Kidney epithelial cell (primary cell): Measurements from ENCODE around the gene FAM107B. TPM values are rescaled to one million over a fixed set of nuclear protein-coding genes. Genes with fewer than 3 reads are reported as not detected.

ENCODE experiments used
- DNase-seq: peaks from one replicate; pipeline ENCODE4 v3.0.0-alpha.2; 2010; ENCODE audit warnings: low read depth
- H3K27me3 ChIP-seq: 2 replicates; pipeline ENCODE4 v1.6.0; 2011; ENCODE audit warnings: low read length; ENCODE audit not compliant: control insufficient read depth, insufficient read depth
- H3K36me3 ChIP-seq: 2 replicates; pipeline ENCODE4 v1.5.1; 2011; ENCODE audit warnings: low read length; ENCODE audit not compliant: control insufficient read depth, insufficient read depth
- H3K4me3 ChIP-seq: 2 replicates; pipeline ENCODE4 v1.5.1; 2011; ENCODE audit warnings: low read depth, mild to moderate bottlenecking, control low read depth, low read length
- total RNA-seq: library from RNA; depleted of rRNA; stranded (reverse); fragments of >200 nt; gene quantifications from 2 replicates; pipeline ENCODE4 v1.2.3, GENCODE V29; 2015
- TF ChIP-seq, protein P1 (sequence below): IDR thresholded peaks from 2 replicates; pipeline ENCODE4 v1.5.1; 2011; ENCODE audit warnings: mild to moderate bottlenecking, moderate library complexity, low read length, control low read depth, inconsistent platforms; ENCODE audit not compliant: insufficient read depth, poor library complexity, severe bottlenecking

Gene FAM107B
- total RNA-seq, 1 donor from 2014 or later = 33.5 TPM

DNA sequence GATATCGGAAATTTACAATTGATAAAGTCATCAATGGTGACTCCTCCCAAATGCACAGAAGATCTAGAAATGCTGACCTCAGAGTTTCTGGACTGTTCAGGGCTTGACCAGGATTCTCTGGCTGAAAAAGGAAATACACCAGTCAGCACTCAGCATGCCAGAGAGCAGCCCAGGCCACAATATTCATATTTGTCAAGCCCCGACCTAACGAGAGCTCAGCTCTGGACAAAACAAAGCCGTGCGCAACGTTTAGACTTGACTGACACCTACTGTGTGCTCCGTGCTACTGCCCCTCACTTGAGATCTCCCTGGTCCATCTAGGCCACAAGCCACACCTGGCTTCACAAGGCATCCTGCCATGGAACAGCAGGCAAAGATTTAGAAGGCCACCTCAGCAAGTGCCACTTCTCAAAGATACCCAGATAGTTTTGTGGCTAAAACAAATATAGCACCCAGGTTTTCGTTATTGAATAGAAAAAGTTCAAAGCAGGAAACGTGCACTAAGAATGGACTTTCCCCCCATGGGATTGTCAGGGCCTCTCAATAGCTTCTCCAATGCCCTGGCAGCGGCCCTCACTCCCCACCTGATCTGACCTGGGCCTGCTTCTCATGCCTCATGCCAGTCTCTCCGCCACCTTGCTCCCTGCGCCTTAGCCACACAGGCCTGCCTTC is 218.3 kb downstream of the FAM107B start:
- H3K4me3 ChIP-seq = no peak overlapping the region
- no peak for DNase-seq
- TF ChIP-seq, protein P1, sequence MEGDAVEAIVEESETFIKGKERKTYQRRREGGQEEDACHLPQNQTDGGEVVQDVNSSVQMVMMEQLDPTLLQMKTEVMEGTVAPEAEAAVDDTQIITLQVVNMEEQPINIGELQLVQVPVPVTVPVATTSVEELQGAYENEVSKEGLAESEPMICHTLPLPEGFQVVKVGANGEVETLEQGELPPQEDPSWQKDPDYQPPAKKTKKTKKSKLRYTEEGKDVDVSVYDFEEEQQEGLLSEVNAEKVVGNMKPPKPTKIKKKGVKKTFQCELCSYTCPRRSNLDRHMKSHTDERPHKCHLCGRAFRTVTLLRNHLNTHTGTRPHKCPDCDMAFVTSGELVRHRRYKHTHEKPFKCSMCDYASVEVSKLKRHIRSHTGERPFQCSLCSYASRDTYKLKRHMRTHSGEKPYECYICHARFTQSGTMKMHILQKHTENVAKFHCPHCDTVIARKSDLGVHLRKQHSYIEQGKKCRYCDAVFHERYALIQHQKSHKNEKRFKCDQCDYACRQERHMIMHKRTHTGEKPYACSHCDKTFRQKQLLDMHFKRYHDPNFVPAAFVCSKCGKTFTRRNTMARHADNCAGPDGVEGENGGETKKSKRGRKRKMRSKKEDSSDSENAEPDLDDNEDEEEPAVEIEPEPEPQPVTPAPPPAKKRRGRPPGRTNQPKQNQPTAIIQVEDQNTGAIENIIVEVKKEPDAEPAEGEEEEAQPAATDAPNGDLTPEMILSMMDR = no peak
- no peaks in the 10 kb centered on the region for H3K27me3 ChIP-seq
- no peaks in the 10 kb centered on the region for H3K36me3 ChIP-seq

DNA sequence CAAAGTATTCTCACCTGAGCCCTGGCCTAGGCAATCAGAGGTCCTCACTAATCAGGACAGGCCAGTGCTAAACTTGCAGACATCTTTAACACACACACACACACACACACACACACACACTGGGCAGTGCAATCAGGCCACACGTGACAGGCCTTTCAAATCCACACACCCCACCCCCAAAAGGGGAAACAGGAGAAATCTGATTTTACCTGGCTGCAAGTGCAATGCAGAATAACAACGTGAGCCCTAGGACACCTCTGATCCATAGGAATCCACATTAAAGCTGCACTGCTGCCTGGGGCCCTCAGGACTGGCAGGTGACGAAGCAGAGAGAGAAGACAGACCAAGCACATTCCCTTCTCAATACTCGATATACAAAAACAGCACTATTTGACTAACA is 218.9 kb downstream of the FAM107B start:
- Histone ChIP-seq H3K36me3 (no peaks in the 10 kb centered on the region), H3K4me3 (no peak overlapping the region), H3K27me3 (no peaks in the 10 kb centered on the region)
- TF ChIP-seq, protein P1 = no peak
- DNase-seq = no peak

DNA sequence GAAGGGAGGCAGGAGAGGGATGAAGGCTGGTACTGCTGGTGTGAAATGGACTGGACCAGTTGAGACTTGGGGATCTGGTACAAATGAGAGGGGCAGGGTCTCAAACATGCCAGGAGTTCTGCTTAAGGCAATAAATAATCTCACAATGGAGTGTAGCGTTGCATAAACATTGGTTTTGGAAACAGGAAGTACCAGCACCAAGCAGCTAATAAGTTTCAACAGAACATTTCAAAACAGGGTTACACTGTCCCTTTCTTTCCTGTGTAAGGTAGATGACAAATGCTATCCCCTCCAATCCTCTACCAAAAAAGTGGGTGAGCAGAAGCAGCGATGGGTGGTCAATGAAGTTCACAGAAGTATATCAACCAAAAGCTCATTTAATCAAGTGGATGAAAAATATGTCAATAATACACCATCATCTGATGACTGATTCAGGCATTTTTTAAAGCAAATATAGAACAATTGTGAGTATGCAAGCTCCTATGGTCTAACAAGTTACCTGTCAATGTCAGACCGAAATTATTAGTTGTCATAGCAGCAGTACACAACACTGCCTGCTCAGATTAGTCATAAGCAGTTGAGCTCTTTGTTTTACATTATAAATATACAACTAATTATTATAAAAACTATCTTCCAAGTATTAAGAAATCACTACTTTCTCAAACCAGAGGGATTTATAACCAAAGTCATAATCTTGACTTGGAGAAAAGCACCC is 220.0 kb downstream of the FAM107B start:
- Histone ChIP-seq H3K4me3 (no peak overlapping the region), H3K36me3 (no peaks in the 10 kb centered on the region), H3K27me3 (no peaks in the 10 kb centered on the region)
- TF ChIP-seq, protein P1 = no peak
- no peak for DNase-seq

DNA sequence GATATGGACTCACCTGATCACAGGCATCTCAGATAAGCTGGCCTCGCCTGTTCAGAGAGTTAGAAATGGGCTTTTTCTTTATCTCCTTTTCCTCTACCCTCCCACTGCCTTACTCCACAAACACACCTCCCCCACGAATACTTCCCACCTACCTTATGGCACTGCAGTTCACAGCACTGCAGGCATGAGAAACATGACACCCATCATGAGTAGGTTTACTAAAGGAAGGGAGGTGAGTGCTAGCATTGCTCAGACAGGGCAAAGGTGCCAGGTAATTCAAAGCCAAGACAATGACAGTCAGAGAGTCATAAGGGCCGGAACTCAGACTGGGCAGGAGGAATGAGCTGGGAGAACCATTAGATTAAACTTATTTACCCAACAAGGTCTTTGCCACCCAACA is 220.6 kb downstream of the FAM107B start:
- TF ChIP-seq, protein P1 = no peak
- DNase-seq = no peak
- no peak overlapping the region for H3K4me3 ChIP-seq
- H3K36me3 ChIP-seq = no peaks in the 10 kb centered on the region
- no peaks in the 10 kb centered on the region for H3K27me3 ChIP-seq

DNA sequence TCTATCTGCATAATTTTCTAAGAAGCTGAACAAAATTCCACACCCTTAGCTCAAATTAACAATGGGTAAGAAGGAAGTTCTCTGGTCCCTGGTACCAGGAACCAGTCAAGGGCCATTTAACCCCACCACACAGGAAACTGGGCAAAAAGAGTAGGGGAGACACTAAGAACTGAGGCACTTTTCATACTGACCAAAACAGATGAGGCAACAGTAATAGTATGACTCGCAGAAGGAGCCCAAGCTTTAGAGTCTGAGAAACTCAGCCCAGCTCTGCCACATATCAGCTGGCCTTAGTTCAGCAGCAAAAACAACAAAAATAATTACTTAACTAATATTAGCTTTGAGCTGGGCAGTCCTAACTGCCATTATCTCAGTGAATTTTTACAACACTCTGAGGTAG is 221.2 kb downstream of the FAM107B start:
- H3K4me3 ChIP-seq = no peak overlapping the region
- no peaks in the 10 kb centered on the region for H3K27me3 ChIP-seq
- peak; percentile 71 for DNase-seq
- H3K36me3 ChIP-seq = no peaks in the 10 kb centered on the region
- TF ChIP-seq, protein P1 = no peak
